GM12878 (cell line): ENCODE results near the gene RMP24.

Experiments used
- ATAC-seq: fragments of 200-7000 bp; cut with Tn5 transposase; 3 replicates; pipeline ENCODE4 v1.9.1; 2020; ENCODE audit warnings: mild to moderate bottlenecking, moderate library complexity
- BruUV-seq: library from RNA; stranded (reverse); fragments of 400-500 nt; replicated peaks from 2 replicates; lab custom pipeline; 2021; lab: Mats Ljungman, UMichigan
- CTCF ChIA-PET: fragments of 300-600 bp; sonication (Branson Sonifier 250); formaldehyde crosslinking; extraction: SDS; loops from one replicate; lab custom pipeline; 2021; ENCODE audit warnings: inconsistent platforms; lab: Yijun Ruan, JAX
- POLR2A ChIA-PET: fragments of 350-600 bp; formaldehyde crosslinking; extraction: SDS; loops from one replicate; lab custom pipeline; 2021; ENCODE audit warnings: inconsistent platforms; lab: Charles Lee
- RAD21 ChIA-PET: fragments of 300-600 bp; sonication (Branson Sonifier 250); formaldehyde crosslinking; loops from one replicate; lab custom pipeline; 2023; ENCODE audit warnings: antibody characterized with exemption; ENCODE audit not compliant: unreplicated experiment; lab: Charles Lee
- SMC1A ChIA-PET: fragments of 300-600 bp; sonication (Branson Sonifier 250); formaldehyde crosslinking; loops from one replicate; lab custom pipeline; 2023; ENCODE audit not compliant: unreplicated experiment, uncharacterized antibody; lab: Charles Lee
- DNase-seq: peaks from one replicate; pipeline ENCODE4 v3.0.0-alpha.2; 2011; ENCODE audit warnings: low read depth, low spot score
- FAIRE-seq: peaks from 3 replicates; lab custom pipeline; 2011; peaks lifted over from hg19 to GRCh38; lab: Jason Lieb, UNC
- H2AFZ ChIP-seq: 2 replicates; pipeline ENCODE4 v1.6.0; 2011; ENCODE audit warnings: low read depth, low read length, control low read depth; ENCODE audit not compliant: control insufficient read depth
- H3K27ac ChIP-seq: 2 replicates; pipeline ENCODE4 v1.5.1; 2011; ENCODE audit warnings: control low read depth; ENCODE audit not compliant: control insufficient read depth, insufficient read depth
- H3K27me3 ChIP-seq, 2 experiments: replicated peaks in 1 of 2; 2 replicates each; pipeline versions ENCODE4 v1.6.0 to v1.6.1; 2011; ENCODE audit warnings: low read length in 1 of 2; ENCODE audit not compliant: control insufficient read depth in 2 of 2, insufficient read depth in 2 of 2
- H3K36me3 ChIP-seq, 2 experiments: 2 replicates each; pipeline ENCODE4 v1.5.1; 2011; ENCODE audit warnings: low read length in 1 of 2; ENCODE audit not compliant: control insufficient read depth in 2 of 2, insufficient read depth in 2 of 2
- H3K4me1 ChIP-seq: 2 replicates; pipeline ENCODE4 v1.6.1; 2011; ENCODE audit warnings: mild to moderate bottlenecking, low read length, moderate library complexity, mixed read lengths; ENCODE audit not compliant: control insufficient read depth, insufficient read depth
- H3K4me2 ChIP-seq: 2 replicates; pipeline ENCODE4 v1.6.0; 2011; ENCODE audit warnings: control low read depth; ENCODE audit not compliant: control insufficient read depth, insufficient read depth
- H3K4me3 ChIP-seq: fragments of 200-600 bp; sonication (generic); 2 replicates; pipeline ENCODE4 v1.5.1; 2016
- H3K79me2 ChIP-seq: 2 replicates; pipeline ENCODE4 v1.6.0; 2011; ENCODE audit warnings: low read length; ENCODE audit not compliant: control insufficient read depth, insufficient read depth
- H3K9ac ChIP-seq: 2 replicates; pipeline ENCODE4 v1.8.0; 2011; ENCODE audit warnings: low read length, control low read depth, mixed read lengths; ENCODE audit not compliant: control insufficient read depth, insufficient read depth
- H3K9me3 ChIP-seq: replicated peaks from 3 replicates; pipeline ENCODE4 v1.5.1; 2011; ENCODE audit warnings: mild to moderate bottlenecking, low read length; ENCODE audit not compliant: control insufficient read depth, insufficient read depth
- H4K20me1 ChIP-seq: 2 replicates; pipeline ENCODE4 v1.6.0; 2011; ENCODE audit not compliant: control insufficient read depth, insufficient read depth
- ATF3 ChIP-seq: IDR thresholded peaks from 2 replicates; pipeline ENCODE4 v1.6.1; 2011; ENCODE audit warnings: low read depth, mild to moderate bottlenecking, low read length, moderate library complexity, borderline replicate concordance; ENCODE audit errors: extremely low read depth
- MEF2B ChIP-seq: fragments of 450-650 bp; IDR thresholded peaks from 2 replicates; pipeline ENCODE4 v1.6.1; 2018; ENCODE audit warnings: mild to moderate bottlenecking, moderate library complexity; ENCODE audit not compliant: partially characterized antibody, poor library complexity, severe bottlenecking
- RAD21 ChIP-seq: IDR thresholded peaks from 2 replicates; pipeline ENCODE4 v1.6.1; 2011; ENCODE audit warnings: mild to moderate bottlenecking, low read depth, low read length, moderate library complexity; ENCODE audit not compliant: insufficient read depth
- SUPT20H ChIP-seq: IDR thresholded peaks from 2 replicates; pipeline ENCODE4 v1.6.1; 2011; ENCODE audit warnings: low read depth, mild to moderate bottlenecking, low read length, moderate library complexity, borderline replicate concordance; ENCODE audit not compliant: control insufficient read depth
- ZNF24 ChIP-seq: fragments of 450-650 bp; IDR thresholded peaks from 2 replicates; pipeline ENCODE4 v1.6.1; 2017; ENCODE audit warnings: antibody characterized with exemption, mild to moderate bottlenecking
- WGBS: methylation state at CpG from one replicate; pipeline ENCODE4 v1.1.6; 2016; ENCODE audit warnings: low lambda C conversion rate; ENCODE audit not compliant: insufficient replicate concordance, insufficient coverage; ENCODE audit errors: missing lambda C conversion rate; 5-methylcytosine and 5-hydroxymethylcytosine counted together
- in situ Hi-C: fragments of 300-500 bp; cut with MboI; formaldehyde crosslinking; loops from 9 replicates; pipeline ENCODE4 v1.14.3; 2018; ENCODE audit warnings: mixed read lengths
- intact Hi-C: fragments of 100-400 bp; cut with micrococcal nuclease; formaldehyde crosslinking; loops from one replicate; pipeline ENCODE4 v1.14.2; 2022; ENCODE audit not compliant: unreplicated experiment
- TF ChIP-seq, protein P1 (sequence below): fragments of 450-650 bp; conservative IDR thresholded peaks from 2 replicates; pipeline ENCODE4 v1.6.1; 2017; ENCODE audit warnings: mild to moderate bottlenecking, moderate library complexity

The RMP24 gene

DNA sequence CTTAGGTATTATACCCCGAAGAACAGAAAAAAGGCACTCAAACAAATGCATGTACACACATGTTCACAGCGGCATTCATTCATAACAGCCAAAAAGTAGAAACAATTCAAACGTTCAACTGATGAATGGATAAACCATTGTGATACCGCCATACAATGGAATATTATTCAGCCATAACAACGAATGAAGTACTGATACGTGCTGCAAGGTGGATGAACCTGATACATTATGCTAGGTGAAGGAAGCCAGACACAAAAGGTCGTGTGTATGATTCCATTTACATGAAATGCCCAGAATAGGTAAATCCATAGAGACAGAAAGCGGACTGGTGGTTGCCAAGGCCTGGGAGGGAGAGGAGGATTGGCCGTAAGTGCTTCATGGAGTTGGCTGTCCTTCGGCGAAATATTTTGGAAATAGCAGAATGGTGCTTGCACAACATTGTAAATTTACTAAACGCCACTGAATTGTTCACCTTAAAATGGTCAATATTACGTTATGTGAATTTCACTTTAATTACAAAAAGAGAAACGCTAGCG, 750 bp upstream of the RMP24 start:
- H3K79me2 ChIP-seq, result peaks cover 23% of the 10 kb centered on the region
- ATAC-seq (peak; percentile 12), DNase-seq (no peak), FAIRE-seq (no peak)
- H3K27me3 ChIP-seq, result no peaks in the 10 kb centered on the region
- H3K9ac ChIP-seq, result peak overlapping the region; percentile 71
- H4K20me1 ChIP-seq, result no peaks in the 10 kb centered on the region
- BruUV-seq, result TSS peak; percentile 84
- TF ChIP-seq ATF3 (no peak), ZNF24 (peak; percentile 86), SUPT20H (no peak), RAD21 (no peak), MEF2B (no peak)
- TF ChIP-seq, protein P1, sequence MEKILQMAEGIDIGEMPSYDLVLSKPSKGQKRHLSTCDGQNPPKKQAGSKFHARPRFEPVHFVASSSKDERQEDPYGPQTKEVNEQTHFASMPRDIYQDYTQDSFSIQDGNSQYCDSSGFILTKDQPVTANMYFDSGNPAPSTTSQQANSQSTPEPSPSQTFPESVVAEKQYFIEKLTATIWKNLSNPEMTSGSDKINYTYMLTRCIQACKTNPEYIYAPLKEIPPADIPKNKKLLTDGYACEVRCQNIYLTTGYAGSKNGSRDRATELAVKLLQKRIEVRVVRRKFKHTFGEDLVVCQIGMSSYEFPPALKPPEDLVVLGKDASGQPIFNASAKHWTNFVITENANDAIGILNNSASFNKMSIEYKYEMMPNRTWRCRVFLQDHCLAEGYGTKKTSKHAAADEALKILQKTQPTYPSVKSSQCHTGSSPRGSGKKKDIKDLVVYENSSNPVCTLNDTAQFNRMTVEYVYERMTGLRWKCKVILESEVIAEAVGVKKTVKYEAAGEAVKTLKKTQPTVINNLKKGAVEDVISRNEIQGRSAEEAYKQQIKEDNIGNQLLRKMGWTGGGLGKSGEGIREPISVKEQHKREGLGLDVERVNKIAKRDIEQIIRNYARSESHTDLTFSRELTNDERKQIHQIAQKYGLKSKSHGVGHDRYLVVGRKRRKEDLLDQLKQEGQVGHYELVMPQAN, result 0 out of 2 replicates have a peak, but pooled peaks have one; percentile 5
- peak overlapping the region; percentile 67 for H3K27ac ChIP-seq
- WGBS, result 18% methylated on average over 15 of the region's 15 CpGs
- peaks cover 0 to 12% of the 10 kb centered on the region in 2 experiments; a peak in 1 of 4 replicates for H3K36me3 ChIP-seq
- H3K4me3 ChIP-seq, result peak overlapping the region; percentile 82
- peaks cover 21% of the 10 kb centered on the region for H3K4me1 ChIP-seq
- CTCF ChIA-PET, result interaction anchor here (0.7 to 1.8 kb wide), 3 partner anchors 21 to 314 kb away, joined by 3 to 7 read pairs (median 5); no protein-coding TSS in a partner anchor
- POLR2A ChIA-PET, result interaction anchor here (0.6 to 1.4 kb wide), 4 partner anchors 93 to 626 kb away, joined by 3 to 6 read pairs (median 3); partner anchors contain the start of gene SLC39A6
- in situ Hi-C loops (loop anchor here (10.0 kb wide), 1 partner anchor 387 kb away; the partner anchor contains the start of gene GALNT1), intact Hi-C loops (loop anchor here (5.0 kb wide), 3 partner anchors 96 to 474 kb away; partner anchors contain the start of genes INO80C and RPRD1A)
- RAD21 ChIA-PET, result interaction anchor here (0.6 to 2.4 kb wide), 10 partner anchors 11 to 1537 kb away, joined by 3 to 7 read pairs (median 3); no protein-coding TSS in a partner anchor
- H2AFZ ChIP-seq, result peak overlapping the region; percentile 92
- SMC1A ChIA-PET, result interaction anchor here (1.0 to 1.2 kb wide), 2 partner anchors 14 to 46 kb away, joined by 3 to 4 read pairs; no protein-coding TSS in a partner anchor
- H3K4me2 ChIP-seq, result peak overlapping the region; percentile 92
- H3K9me3 ChIP-seq, result no peaks in the 10 kb centered on the region
